GM21723 (cell line): ENCODE results near the gene CLSTN2.
"Not testable (repeated sequence)": the region's sequence is repeated elsewhere in the genome, so short reads cannot be mapped to it uniquely, and the experiment has no call there.

Experiments
- ATAC-seq: cut with Tn5 transposase; IDR thresholded peaks from one replicate; pipeline ENCODE4 v1.9.1; 2021; ENCODE audit warnings: mild to moderate bottlenecking, moderate library complexity; ENCODE audit not compliant: unreplicated experiment

Gene CLSTN2

GRCh38 chr3:140397847-140398246, 462.9 kb downstream of the CLSTN2 start:
- no peak for ATAC-seq

GRCh38 chr3:140398387-140398786, 463.4 kb downstream of the CLSTN2 start:
- no peak for ATAC-seq

GRCh38 chr3:140399871-140400270, 464.9 kb downstream of the CLSTN2 start:
- no peak for ATAC-seq

DNA sequence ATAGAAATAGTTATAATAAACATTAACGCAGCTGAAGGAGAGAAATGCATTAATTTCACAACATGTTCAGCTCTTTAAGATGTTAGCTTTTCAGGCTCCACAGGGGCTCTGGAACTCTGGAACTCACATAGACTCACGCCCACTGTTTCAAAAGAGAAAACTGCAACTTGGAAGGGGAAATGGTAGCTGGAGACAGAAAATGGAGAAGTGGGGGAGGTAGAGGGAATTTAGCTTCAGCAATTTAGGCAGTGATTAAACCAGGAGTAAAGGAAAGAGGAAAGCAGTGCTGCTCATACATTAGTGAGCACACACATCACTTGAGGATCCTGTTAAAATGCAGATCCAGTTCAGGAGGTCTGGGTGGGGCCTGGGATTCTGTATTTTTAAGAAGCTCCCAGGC, 468.1 kb downstream of the CLSTN2 start:
- ATAC-seq = no peak

GRCh38 chr3:140403608-140404007, 468.6 kb downstream of the CLSTN2 start:
- ATAC-seq = no peak

- ATAC-seq = no peak
Measured at GRCh38 chr3:140406655-140407054, 471.7 kb downstream of the CLSTN2 start.

DNA sequence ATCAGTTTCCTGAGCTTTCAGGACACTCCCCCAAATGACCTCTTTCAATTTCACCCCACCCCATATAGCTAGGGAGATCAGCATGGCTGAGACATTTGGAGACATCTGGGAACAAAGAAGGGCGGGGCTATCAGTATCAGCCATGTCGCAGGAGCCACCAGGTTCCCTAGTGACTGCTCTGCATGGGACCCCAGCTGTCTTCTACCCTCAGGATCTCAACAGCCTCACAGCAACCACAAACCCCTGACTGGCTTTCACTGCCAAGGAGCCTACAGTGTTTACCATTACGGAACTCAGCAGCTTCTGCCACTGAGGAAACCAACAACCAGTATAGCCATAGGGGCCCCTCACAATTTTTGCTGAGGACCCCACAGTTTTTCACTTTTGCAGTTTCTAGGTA, 473.3 kb downstream of the CLSTN2 start:
- ATAC-seq = no peak

DNA sequence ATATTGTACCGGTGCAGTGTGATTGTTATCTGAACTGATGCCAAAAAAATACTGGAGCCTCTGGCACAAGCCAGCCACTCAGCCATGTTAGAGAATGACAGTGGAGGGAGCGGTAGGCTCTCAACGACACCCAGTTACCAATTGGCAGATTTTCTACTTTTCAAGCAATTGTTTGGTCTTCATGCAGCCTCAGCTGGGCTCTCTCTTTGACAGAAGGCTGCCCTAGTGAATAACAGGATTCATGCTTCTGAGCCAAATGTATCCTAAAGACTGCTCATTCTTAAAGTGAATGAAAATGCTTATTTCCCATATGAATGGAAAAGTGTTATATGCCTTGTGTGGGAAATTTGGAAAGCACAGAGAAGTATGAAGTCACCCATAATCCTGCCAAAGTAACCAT, 481.7 kb downstream of the CLSTN2 start:
- no peak for ATAC-seq

- ATAC-seq = no peak
Measured at GRCh38 chr3:140420621-140421357, 485.8 kb downstream of the CLSTN2 start.

DNA sequence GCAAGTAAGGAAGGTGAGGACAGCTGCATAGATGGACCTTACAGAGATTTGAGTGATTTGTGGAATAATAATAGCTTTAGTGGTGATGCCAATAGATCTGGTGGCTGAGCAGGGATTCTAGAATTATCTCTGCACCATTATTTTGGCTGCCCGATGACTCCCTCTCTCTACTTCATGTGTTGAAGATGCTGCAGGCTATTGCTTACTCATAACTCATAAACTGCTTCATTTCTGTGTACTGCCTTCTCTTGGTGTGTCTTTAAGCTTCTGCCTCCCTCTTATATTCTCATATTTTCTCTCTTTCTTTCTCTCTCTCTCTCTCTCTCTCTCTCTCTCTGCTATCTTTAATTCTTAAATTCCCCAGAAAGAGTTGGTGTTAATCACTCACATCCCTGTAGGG, 486.9 kb downstream of the CLSTN2 start:
- no peak for ATAC-seq

DNA sequence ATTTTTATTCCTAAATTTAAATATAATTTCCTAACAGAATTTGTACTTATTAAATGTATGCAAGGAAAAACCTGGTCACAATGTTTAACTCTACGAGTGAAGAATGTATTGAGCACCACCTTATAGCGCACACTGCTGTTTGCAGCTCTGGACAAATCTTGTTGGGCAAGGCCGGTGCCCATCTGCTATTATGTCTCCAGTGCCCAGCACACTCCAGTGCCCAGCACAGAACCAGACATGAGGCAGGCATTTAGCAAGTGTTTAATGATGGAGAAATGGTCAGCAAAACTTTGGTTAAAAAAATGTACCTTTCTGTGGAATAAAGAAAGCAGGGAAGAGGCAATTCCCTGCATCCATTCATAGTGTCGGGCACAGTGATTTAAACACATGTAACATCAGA, 488.2 kb downstream of the CLSTN2 start:
- no peak for ATAC-seq

DNA sequence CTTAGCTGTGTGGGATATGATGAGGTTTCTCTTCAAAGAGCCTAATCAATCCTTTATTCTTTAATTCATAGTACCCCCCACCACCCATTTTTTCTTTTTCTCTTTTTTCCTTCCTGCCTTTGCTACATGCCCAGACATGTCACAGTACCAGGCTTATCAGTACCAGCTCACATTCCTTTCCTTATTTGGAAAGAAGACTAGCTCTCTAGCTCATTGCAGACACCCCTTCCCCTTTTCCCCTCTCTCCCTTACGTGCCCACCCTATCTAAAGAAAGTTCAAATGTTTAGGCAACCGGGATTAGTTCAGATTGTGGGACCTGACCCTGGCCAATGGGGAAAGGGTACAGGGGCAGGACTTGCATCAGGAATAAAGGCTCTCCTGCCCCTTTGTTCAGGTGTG, 488.6 kb downstream of the CLSTN2 start:
- not testable (repeated sequence) for ATAC-seq

GRCh38 chr3:140424211-140424610, 489.2 kb downstream of the CLSTN2 start:
- no peak for ATAC-seq

DNA sequence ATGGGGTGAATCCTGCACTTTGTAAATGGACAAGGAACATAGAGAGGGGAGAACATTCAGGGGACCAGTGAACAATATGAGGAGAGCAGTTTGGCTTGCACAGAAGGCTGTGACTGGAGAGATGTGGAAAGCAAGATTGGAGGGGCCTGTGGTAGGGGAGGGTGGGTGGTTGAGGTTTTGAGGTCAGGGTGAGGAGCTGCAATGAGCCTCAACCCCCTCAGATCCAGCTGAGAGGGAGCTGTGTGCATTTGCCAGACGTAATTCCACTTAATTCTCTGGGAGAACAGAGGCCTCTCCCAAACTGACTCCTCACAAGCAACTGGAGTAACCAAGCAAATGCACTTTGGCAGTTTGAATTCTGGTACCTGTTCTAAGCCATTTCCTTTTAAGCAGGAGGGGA, 489.7 kb downstream of the CLSTN2 start:
- ATAC-seq = no peak

DNA sequence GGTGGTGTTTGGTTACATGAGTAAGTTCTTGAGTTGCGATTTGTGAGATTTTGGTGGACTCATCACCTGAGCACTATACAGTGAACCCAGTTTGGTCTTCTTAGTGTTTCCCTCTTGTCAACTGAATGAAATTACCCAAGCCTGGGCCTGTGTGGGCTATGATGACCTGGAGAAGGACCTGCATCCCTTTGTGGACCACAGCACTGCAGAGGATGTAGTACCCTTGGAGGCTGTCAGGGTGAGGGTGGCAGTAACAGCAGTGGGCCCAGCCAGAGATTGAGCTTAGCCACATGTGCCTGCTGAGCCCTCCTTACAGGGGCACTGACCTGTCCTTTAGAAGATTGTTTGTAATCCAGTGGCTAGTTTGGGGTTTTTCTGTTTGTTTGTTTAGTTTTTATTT, 492.8 kb downstream of the CLSTN2 start:
- no peak for ATAC-seq

- ATAC-seq = no peak
Measured at GRCh38 chr3:140428380-140428779, 493.4 kb downstream of the CLSTN2 start.

GRCh38 chr3:140429791-140430190, 494.8 kb downstream of the CLSTN2 start:
- ATAC-seq = no peak

- no peak for ATAC-seq
Measured at GRCh38 chr3:140430494-140430893, 495.5 kb downstream of the CLSTN2 start.

- no peak for ATAC-seq
Measured at GRCh38 chr3:140432229-140432669, 497.3 kb downstream of the CLSTN2 start.

DNA sequence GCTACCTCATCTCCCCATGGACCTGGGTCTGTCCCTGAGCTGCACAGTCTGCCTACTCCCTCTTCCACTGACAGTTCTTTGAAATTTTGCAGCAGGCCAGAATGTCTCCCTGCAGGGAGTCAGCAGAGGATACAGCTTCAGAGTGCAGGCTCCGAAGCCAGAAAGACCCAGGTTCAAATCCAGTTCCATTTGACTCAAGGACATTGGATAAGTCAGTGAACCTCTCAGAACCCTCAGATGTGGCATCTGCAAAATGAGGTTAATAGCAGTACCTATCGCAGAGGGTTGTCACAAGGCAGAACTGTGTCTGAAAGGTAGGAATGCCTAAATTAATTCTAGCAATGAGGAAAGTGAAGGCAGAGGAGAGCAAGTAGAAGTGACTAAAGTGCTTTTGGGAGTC, 498.4 kb downstream of the CLSTN2 start:
- no peak for ATAC-seq

DNA sequence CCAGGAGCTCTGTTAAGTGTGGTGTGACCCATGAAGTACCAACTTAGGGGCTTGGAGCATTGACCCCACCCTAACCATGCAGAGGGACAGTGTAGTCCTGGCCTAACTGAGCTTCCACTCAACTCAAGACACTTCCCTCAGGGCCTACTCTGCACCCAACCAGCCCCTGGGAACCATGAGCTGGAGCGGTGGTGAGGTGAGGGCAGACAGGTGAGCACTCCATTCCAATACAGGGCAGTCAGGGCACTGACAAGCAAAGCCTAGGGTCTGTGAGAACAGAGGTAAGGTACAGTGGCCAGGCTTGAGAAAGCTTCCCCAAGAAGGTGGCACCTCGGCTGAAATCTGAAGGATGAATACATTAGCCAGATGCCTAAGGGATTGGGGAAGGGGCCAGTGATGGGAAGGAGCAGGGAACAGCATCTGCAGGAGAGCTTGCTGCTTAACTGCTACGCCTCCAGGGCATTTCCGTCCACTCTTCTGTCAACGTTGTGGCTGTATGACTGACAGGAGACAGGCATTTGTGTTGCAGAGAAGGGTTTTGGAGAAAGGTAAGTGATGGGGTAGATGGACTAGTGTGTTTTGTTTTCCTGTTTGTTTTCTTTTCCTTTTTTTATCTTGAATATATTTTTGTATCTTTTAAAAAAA, 499.4 kb downstream of the CLSTN2 start:
- no peak for ATAC-seq

DNA sequence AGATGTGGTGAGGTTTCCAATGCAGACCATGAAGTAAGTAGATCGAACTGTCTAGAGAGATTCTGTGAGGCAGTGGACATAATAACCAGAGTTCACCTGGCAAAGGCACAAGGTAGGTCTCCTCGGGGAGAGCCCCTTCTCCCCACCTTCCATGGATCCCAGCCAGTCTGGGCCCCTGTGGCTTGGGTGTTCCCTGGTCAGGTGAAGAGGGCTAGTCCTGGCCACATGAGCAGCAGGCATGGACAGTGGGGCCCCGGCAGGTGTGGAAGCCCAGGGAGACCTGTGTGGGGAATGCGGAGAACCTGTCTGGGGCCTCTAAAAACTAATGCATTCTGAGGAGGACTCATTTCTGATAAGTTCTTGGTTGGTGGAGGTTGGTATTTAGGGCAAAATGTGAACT, 501.4 kb downstream of the CLSTN2 start:
- ATAC-seq = no peak
